Brain pericyte (primary cell): Measurements from ENCODE around the gene DDAH2.

Experiments
- DNase-seq: peaks from one replicate; pipeline ENCODE4 v3.0.0-alpha.2; 2012; ENCODE audit warnings: low read depth, low spot score

The DDAH2 gene, protein sequence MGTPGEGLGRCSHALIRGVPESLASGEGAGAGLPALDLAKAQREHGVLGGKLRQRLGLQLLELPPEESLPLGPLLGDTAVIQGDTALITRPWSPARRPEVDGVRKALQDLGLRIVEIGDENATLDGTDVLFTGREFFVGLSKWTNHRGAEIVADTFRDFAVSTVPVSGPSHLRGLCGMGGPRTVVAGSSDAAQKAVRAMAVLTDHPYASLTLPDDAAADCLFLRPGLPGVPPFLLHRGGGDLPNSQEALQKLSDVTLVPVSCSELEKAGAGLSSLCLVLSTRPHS

GRCh38 chr6:31728767-31729514 lies at the start of gene DDAH2:
Gene DDAH2, minus strand, starts transcription at chr6:31729299. Its CDS starts 138 bp downstream, at chr6:31729161.
- DNase-seq: no peak

DNA sequence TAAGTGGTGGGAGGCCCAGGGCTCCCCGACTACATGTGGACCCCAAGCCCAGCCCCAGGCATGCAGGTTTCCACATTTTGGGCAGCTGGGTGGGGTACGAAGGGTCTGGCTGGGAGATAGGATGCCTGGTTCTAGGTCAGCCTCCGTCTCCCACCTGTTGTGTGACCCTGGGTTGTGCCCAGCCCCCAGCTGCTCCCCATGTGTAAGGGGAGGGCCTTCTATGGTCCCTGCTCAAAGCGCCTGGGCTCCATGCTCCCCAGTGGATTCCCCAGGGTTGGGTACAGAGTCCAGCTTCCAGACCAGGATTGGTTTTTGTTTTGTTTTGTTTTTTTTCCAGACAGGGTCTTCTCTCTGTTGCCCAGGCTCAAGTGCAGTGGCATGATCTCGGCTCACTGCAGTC lies 49.1 kb upstream of the DDAH2 start:
- no peak for DNase-seq

DNA sequence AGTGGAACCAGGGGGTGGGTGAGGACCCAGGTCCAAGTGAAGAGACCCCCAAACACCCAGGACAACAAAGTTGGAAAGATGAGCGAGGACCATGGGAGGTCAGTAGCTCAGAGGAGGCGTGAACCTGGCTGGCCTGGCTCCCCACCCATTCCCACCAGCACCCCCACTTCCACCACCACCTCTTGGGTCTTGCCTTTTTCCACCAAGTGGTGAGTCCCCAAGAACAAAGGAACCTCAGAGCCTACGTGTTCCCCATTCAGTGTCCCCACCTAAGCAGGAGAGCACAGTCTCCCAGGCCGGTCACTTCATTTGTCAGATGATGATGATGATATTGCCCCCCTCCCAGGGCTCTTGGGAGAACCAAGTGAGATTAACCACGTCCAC lies 48.6 kb upstream of the DDAH2 start:
- DNase-seq: no peak

DNA sequence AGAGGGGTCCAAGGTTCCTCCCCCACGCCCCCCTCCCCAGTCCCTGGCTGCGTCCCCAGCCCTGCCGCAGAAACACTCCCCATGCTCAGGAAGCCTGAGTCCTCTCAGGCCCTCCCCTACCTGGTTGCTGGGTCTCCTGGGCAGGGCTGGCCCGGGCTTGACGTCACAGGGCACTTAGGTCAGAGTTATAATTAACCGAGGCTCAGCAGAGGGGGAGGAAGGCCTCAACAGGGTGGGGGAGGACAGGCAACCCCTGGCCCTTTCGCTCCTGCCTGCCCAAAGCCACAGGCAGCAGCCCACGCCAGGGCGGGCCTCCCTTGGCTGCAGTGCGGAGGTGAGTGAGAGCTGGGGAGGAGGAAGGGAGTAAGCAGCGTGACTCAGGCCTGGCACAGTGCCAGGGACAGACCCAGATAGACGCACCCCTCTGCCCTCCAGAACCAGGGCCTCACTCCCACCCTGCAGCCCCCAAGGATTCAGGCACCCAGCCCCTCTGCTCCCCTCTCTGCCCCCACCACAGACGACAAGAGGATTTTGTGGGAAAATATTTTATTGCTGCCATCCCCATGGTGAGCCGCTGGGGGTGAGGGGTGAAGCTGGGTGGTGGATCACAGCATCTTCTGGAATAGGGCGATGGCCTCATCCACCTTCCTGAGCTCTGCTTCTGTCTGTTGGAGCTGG lies 48.0 kb upstream of the DDAH2 start, which contains the start of gene VWA7:
VWA7 (minus strand) TSS at position 340 of the 678 bp plus-strand sequence. CDS start 549 bp downstream, outside the sequence.
- DNase-seq: no peak

DNA sequence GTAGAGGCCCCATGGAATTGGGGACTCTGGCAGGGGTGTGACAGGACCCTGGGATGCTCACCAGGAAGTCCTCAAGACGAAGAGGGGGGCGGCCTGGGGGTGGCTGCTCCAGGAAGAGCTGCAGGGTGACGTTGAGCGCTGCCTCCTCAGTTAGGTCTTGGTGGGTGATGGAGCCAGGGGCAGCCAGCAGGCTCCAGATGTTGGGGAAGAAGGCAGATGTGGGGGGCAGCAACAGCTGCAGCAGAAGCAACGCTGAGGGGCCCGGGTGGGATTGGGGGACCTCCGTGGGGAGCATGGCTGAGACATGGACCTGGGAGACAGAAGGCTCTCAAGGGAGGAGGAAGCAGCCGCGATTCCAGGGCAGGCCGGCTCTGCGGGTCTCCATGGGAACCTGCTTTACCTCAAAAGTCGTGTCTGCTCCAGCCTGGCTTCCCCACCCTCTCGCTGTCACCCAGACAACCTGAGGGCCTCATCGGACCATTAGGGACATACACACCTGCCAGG lies 47.4 kb upstream of the DDAH2 start:
- no peak for DNase-seq

DNA sequence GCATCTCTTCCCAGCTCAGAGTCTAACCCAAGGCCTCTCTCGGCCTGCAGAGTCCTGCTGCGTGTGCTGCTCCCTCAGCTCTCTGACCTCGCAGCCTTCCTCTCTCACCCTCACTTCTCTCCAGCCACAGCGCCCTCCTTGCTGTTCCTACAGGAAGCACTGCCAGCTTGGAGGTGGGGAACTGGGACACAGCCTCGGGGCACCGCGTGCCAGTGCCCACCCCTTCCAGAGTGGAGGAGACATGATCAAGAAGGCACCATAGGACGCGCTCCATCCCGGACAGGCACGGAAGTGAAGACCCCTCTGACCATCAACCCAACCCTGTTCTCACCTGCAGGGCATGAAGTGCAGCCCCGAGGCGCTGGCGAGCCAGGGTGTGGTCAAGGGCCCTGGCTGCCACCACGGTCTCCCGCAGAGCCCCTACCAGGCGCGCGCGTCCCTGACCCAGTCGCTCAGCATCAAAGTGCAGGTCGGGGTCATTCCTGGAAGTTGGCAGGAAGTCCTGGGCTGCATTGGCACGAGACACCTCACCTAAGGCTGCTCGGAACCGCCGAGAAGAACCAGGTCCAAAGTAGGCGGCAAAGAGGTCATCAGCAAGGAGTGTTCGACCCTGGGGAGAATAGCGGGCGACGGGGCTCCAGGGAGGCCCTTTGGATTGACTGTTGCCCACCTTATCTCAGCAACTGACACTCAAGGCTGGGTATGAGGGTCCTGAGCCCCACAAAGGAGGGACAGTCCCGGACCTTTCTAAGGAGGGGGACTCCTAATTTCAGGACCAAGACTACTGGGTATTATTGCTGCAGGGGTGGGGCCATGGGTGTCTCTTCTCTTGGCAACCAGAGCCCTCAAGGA lies 46.8 kb upstream of the DDAH2 start:
- DNase-seq: no peak

DNA sequence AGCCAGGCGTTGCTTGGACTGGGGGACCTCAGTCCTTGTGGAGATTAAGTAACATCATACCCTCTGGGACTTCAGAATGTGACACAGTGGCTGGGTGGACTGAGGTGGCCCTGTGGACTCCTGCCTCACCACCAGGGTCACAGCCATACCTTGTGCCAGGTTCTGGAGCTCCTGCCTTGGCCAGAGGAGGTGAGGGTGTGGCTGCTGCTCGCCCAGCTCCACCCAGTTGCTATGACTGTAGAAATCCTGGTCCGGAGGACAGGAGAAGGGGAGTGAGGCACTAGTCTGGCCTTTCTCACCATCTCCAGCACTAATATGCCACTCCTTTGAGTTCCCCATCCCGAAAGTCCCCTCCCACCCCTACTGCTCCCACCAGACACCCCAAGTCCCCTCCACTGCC lies 46.1 kb upstream of the DDAH2 start:
- no peak for DNase-seq

DNA sequence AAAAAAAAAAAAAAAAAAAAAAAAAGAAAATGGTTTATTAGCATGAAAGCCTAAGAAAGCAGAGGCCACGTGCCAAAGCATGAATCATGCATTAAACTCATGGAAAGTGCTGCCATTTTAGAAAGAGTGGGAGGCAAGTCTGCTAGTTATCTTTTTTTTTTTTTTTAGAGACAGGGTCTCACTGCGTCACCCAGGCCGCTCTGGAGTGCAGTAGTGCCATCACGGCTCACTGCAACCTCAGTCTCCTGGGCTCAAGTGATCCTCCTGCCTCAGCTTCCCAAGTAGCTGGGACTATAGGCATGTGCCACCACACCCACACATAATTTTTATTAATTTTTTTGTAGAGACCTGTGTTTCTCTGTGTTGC lies 42.9 kb upstream of the DDAH2 start:
- DNase-seq: no peak

DNA sequence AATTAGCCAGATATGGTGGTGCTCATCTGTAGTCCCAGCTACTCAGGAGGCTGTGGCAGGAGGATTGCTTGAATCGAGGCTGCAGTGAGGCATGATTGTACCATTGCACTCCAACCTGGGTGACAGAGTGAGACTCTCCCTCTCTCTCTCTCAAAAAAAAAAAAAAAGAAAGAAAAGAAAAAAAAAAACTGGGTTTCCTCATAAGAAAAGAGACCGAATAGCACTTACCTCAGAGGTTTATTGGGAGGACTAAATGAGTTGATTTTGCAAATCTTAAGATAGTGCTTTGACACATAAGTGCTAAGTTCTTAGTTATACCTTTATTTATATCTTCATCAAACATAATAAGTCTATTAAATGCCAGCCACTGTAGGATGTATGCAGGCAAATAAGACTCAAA lies 41.8 kb upstream of the DDAH2 start:
- DNase-seq: no peak

GRCh38 chr6:31769684-31770371 lies 40.7 kb upstream of the DDAH2 start:
- DNase-seq: no peak

GRCh38 chr6:31768363-31769257 lies 39.5 kb upstream of the DDAH2 start:
- no peak for DNase-seq

- DNase-seq: no peak
Measured at GRCh38 chr6:31767096-31767645, 38.1 kb upstream of the DDAH2 start.

GRCh38 chr6:31765910-31766794 lies 37.1 kb upstream of the DDAH2 start:
- DNase-seq: no peak

DNA sequence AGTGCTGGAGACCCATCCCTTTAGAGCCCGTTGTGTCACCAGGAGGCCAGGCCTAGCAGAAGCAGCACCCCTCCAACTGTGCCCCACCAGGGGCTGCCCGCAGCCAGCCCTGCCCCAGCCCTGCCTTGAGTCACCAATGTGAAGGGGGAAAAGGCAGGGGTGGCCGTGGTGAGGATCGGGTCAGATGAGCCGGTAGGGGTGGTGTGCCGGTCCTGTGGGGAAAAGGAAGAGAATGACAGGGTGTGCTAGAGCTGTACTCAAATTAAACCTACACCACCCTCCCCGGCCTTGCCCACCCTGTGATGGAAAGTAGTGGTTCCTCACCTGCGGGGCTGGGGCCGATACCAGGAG lies 36.4 kb upstream of the DDAH2 start:
- DNase-seq: no peak

- DNase-seq: no peak
Measured at GRCh38 chr6:31764198-31764597, 35.1 kb upstream of the DDAH2 start.

DNA sequence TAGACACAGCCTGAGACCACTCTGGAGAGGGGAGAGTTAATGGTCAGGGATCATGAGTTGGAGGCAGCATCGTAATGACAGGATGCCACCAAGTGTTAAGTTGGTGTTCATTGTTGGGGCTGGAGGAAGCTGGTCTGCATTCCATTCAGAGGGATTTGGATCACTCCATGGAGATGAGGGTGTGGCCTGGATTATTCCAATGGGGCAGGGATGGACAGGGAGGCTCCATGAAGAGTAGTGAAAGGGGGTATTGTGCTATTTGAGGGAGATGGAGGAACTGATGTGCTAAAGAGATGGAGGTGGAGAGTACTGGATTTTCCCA lies 34.5 kb upstream of the DDAH2 start:
- no peak for DNase-seq

- DNase-seq: no peak
Measured at GRCh38 chr6:31762878-31763618, 33.9 kb upstream of the DDAH2 start.

DNA sequence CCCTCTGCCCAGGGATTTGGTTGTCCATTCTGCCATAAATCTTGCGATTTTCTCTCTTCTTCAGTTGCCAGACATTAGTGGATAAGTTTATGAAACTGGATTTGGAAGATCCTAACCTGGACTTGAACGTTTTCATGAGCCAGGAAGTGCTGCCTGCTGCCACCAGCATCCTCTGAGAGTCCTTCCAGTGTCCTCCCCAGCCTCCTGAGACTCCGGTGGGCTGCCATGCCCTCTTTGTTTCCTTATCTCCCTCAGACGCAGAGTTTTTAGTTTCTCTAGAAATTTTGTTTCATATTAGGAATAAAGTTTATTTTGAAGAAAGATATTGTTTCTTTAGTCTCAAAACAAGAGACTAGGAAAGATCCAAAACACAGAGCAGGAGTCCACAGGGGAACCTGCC lies 33.3 kb upstream of the DDAH2 start, which contains the start of gene SAPCD1:
SAPCD1 (plus strand) TSS at position 301 of the 400 bp plus-strand sequence. CDS start 399 bp downstream, outside the sequence.
- no peak for DNase-seq
